ENCODE measurements around the gene PCGF3.

DNA sequence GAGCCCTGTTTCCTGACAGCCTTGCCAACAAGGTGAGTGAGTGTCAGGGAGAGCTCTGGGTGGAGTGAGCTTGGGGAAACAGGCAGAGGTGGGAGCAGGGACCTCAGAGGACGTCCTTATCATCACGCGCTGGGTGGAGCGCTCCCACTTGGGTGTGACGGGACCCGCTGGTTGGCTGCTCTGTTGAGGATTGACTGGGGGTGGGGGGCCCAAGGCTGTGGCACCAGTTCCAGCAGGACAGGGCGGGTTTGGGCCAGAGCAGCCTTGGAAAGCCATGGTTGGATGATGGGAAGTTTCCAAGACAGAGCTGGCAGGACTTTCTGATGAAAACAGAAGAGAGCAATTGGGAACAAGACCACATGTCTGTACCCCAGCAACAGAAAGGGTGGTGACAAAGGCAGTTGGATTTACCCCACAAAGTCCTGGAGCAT, 3.0 kb upstream of the PCGF3 start:
- TF ChIP-seq ZNF274 (IDR thresholded peaks at IDR 0.05; ENCODE audit: low read depth, low read length) (no peak), YY1 (IDR thresholded peaks at IDR 0.05; ENCODE audit: insufficient read depth, insufficient read length) (no peak), SUZ12 (IDR thresholded peaks at IDR 0.05; ENCODE audit: extremely low read depth, insufficient read depth, insufficient read length) (no peak)
